Measurements from ENCODE around the gene KNTC1. TPM values are rescaled to one million over a fixed set of nuclear protein-coding genes. Genes with fewer than 3 reads are reported as not detected.

KNTC1 gene
- total RNA-seq, 1 donor from 2014 or later = 34.0 TPM

- DNase-seq = no peak
- no peak for TF ChIP-seq CTCF (IDR thresholded peaks at IDR 0.05; ENCODE audit: partially characterized antibody, unreplicated experiment)
- no peak overlapping the region for H3K4me3 Mint-ChIP-seq (ENCODE audit: unreplicated experiment)
- H3K4me1 Mint-ChIP-seq (ENCODE audit: low read depth, unreplicated experiment) = peaks cover 3% of the 10 kb centered on the region
- no peaks in the 10 kb centered on the region for H3K9me3 Mint-ChIP-seq (ENCODE audit: unreplicated experiment)
- H3K27ac Mint-ChIP-seq (ENCODE audit: unreplicated experiment) = no peak overlapping the region
- no peaks in the 10 kb centered on the region for H3K36me3 Mint-ChIP-seq (ENCODE audit: unreplicated experiment)
- H3K27me3 Mint-ChIP-seq (ENCODE audit: unreplicated experiment) = peaks cover 3% of the 10 kb centered on the region
Measured at GRCh38 chr12:122669397-122670070, 142.5 kb downstream of the KNTC1 start.

- Mint-ChIP-seq H3K4me1 (ENCODE audit: low read depth, unreplicated experiment) (peaks cover 3% of the 10 kb centered on the region), H3K27me3 (ENCODE audit: unreplicated experiment) (peaks cover 5% of the 10 kb centered on the region), H3K9me3 (ENCODE audit: unreplicated experiment) (no peaks in the 10 kb centered on the region), H3K4me3 (ENCODE audit: unreplicated experiment) (no peak overlapping the region), H3K27ac (ENCODE audit: unreplicated experiment) (no peak overlapping the region), H3K36me3 (ENCODE audit: unreplicated experiment) (no peaks in the 10 kb centered on the region)
- DNase-seq = no peak
- no peak for TF ChIP-seq CTCF (IDR thresholded peaks at IDR 0.05; ENCODE audit: partially characterized antibody, unreplicated experiment)
Measured at GRCh38 chr12:122672515-122672914, 145.5 kb downstream of the KNTC1 start.

Other genes starting within 250 kb of the KNTC1 start
- gene CLIP1, start 104.6 kb upstream of the KNTC1 start, total RNA-seq (ENCODE audit: unreplicated experiment) = 65.7 TPM
- gene ZCCHC8, start 26.3 kb upstream of the KNTC1 start, total RNA-seq (ENCODE audit: unreplicated experiment) = 29.3 TPM
- gene RSRC2, start 313 bp upstream of the KNTC1 start, total RNA-seq (ENCODE audit: unreplicated experiment) = 104 TPM
- gene HCAR2, start 176.1 kb downstream of the KNTC1 start, total RNA-seq (ENCODE audit: unreplicated experiment) = not detected
- not detected for gene HCAR3, start 189.6 kb downstream of the KNTC1 start, total RNA-seq (ENCODE audit: unreplicated experiment)
- not detected for gene HCAR1, start 203.6 kb downstream of the KNTC1 start, total RNA-seq (ENCODE audit: unreplicated experiment)
- gene DENR, start 225.6 kb downstream of the KNTC1 start, total RNA-seq (ENCODE audit: unreplicated experiment) = 42.7 TPM
- gene CCDC62, start 247.3 kb downstream of the KNTC1 start, total RNA-seq (ENCODE audit: unreplicated experiment) = 0.78 TPM

All from glutamatergic neuron (in vitro differentiated cells).